ENCODE measurements around the gene OTOF. TPM values are rescaled to one million over a fixed set of nuclear protein-coding genes. Genes with fewer than 3 reads are reported as not detected.

OTOF gene
- total and polyA plus RNA-seq, 2 experiments from 2014 or later: 0.10 to 0.33 TPM

DNA sequence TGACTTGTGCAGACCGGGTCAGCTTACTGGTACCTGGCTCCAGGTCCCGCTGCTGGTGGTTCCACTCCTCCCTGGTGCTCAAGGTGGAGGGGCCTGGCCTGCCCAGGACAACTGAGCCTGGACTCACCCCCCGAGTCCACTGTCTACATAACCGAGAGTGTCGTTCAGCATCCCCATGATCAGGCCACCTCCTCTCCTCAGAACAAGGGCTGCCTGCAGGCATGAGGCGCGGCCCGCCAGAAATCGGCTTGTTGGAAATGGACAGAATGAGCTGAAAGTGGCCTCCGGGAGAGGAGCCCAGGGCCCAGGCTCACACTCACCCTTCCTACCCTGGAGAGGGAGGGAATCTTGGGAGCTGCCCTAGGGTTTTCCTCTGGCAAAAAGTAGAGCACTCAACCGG lies 38.9 kb upstream of the OTOF start:
- Histone ChIP-seq H3K27ac (no peak overlapping the region), H2AFZ (no peak overlapping the region), H3K79me2 (no peaks in the 10 kb centered on the region), H3K36me3 (replicated peaks; ENCODE audit: insufficient read depth, low read depth) (no peaks in the 10 kb centered on the region), H3K27me3 (peaks cover 6% of the 10 kb centered on the region), H4K20me1 (ENCODE audit: insufficient read depth, poor library complexity, severe bottlenecking) (no peaks in the 10 kb centered on the region), H3K4me3 (no peak overlapping the region), H3K9me2 (replicated peaks; ENCODE audit: insufficient read depth) (no peaks in the 10 kb centered on the region), H3K4me1 (ENCODE audit: insufficient read depth) (no peaks in the 10 kb centered on the region), H3K9me3 (ENCODE audit: low read depth) (no peaks in the 10 kb centered on the region), H3K4me2 (no peak overlapping the region)
- WGBS (ENCODE audit: low lambda C conversion rate, missing lambda C conversion rate): 82% methylated on average over 11 of the region's 11 CpGs
- DNase-seq (ENCODE audit: low spot score): no peak
- TF ChIP-seq EZH2phosphoT487 (IDR thresholded peaks at IDR 0.05; ENCODE audit: low read depth, severe bottlenecking, unreplicated experiment): no peak
- TF ChIP-seq EZH2 (IDR thresholded peaks at IDR 0.05; ENCODE audit: borderline replicate concordance): no peak
- TF ChIP-seq, protein P1, sequence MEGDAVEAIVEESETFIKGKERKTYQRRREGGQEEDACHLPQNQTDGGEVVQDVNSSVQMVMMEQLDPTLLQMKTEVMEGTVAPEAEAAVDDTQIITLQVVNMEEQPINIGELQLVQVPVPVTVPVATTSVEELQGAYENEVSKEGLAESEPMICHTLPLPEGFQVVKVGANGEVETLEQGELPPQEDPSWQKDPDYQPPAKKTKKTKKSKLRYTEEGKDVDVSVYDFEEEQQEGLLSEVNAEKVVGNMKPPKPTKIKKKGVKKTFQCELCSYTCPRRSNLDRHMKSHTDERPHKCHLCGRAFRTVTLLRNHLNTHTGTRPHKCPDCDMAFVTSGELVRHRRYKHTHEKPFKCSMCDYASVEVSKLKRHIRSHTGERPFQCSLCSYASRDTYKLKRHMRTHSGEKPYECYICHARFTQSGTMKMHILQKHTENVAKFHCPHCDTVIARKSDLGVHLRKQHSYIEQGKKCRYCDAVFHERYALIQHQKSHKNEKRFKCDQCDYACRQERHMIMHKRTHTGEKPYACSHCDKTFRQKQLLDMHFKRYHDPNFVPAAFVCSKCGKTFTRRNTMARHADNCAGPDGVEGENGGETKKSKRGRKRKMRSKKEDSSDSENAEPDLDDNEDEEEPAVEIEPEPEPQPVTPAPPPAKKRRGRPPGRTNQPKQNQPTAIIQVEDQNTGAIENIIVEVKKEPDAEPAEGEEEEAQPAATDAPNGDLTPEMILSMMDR (IDR thresholded peaks at IDR 0.05; ENCODE audit: poor library complexity): no peak

DNA sequence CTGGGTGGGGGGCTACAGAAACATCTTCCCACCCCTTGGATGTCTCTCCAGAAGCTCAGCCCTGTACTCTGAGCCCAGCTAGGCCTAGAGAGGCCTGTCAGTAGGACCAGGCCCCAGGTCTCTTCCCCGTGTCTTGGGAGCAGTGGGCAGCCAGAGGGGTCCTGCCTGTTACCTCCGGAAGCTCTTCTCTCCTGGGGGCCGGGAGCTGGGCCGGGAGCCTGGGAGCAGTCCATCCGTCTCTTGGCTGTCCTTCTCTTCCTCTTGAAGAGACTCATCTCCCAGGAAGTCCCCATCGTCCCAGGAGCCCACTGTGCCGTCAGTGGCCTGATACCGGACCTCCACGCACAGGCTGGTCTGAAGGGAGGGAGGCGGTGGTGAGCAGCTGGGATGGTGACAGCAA lies 38.3 kb upstream of the OTOF start:
- no peaks in the 10 kb centered on the region for H3K79me2 ChIP-seq
- H3K4me2 ChIP-seq: no peak overlapping the region
- no peak overlapping the region for H3K27ac ChIP-seq
- H4K20me1 ChIP-seq (ENCODE audit: insufficient read depth, poor library complexity, severe bottlenecking): no peaks in the 10 kb centered on the region
- no peaks in the 10 kb centered on the region for H3K9me3 ChIP-seq (ENCODE audit: low read depth)
- peaks cover 6% of the 10 kb centered on the region for H3K27me3 ChIP-seq
- H3K4me1 ChIP-seq (ENCODE audit: insufficient read depth): no peaks in the 10 kb centered on the region
- H3K9me2 ChIP-seq (replicated peaks; ENCODE audit: insufficient read depth): no peaks in the 10 kb centered on the region
- 89% methylated on average over 10 of the region's 10 CpGs for WGBS (ENCODE audit: low lambda C conversion rate, missing lambda C conversion rate)
- DNase-seq (ENCODE audit: low spot score): no peak
- TF ChIP-seq EZH2 (IDR thresholded peaks at IDR 0.05; ENCODE audit: borderline replicate concordance) (no peak), EZH2phosphoT487 (IDR thresholded peaks at IDR 0.05; ENCODE audit: low read depth, severe bottlenecking, unreplicated experiment) (no peak)
- TF ChIP-seq, protein P1 (IDR thresholded peaks at IDR 0.05; ENCODE audit: poor library complexity): no peak
- no peak overlapping the region for H2AFZ ChIP-seq
- H3K36me3 ChIP-seq (replicated peaks; ENCODE audit: insufficient read depth, low read depth): no peaks in the 10 kb centered on the region
- H3K4me3 ChIP-seq: no peak overlapping the region

DNA sequence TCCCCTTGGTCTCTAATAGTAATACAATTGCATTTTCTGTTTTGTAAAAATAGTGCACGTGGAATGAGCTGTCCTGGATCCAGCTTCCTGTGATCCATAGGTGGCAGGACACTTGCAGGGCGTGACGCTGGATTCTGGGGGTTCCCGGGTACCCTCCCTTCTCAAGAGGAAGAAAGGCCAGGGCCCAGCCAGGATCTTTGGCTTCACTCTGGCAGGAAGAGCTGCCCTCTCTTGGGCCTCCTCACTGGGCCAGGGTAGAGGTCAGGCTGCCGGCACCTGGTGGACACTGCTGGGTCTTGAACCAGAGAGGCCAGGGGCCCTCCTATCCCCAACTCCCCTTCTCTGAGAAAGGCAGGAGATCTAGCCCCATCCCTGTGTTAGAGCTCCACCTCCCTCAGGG lies 37.8 kb upstream of the OTOF start:
- Histone ChIP-seq H3K36me3 (replicated peaks; ENCODE audit: insufficient read depth, low read depth) (no peaks in the 10 kb centered on the region), H3K9me3 (ENCODE audit: low read depth) (no peaks in the 10 kb centered on the region), H4K20me1 (ENCODE audit: insufficient read depth, poor library complexity, severe bottlenecking) (no peaks in the 10 kb centered on the region), H3K79me2 (no peaks in the 10 kb centered on the region), H3K27me3 (peaks cover 6% of the 10 kb centered on the region), H3K4me2 (no peak overlapping the region), H3K27ac (no peak overlapping the region), H3K9me2 (replicated peaks; ENCODE audit: insufficient read depth) (no peaks in the 10 kb centered on the region), H2AFZ (no peak overlapping the region), H3K4me3 (no peak overlapping the region), H3K4me1 (ENCODE audit: insufficient read depth) (no peaks in the 10 kb centered on the region)
- 77% methylated on average over 5 of the region's 5 CpGs for WGBS (ENCODE audit: low lambda C conversion rate, missing lambda C conversion rate)
- DNase-seq (ENCODE audit: low spot score): no peak
- TF ChIP-seq, protein P1 (IDR thresholded peaks at IDR 0.05; ENCODE audit: poor library complexity): no peak
- no peak for TF ChIP-seq EZH2 (IDR thresholded peaks at IDR 0.05; ENCODE audit: borderline replicate concordance)
- no peak for TF ChIP-seq EZH2phosphoT487 (IDR thresholded peaks at IDR 0.05; ENCODE audit: low read depth, severe bottlenecking, unreplicated experiment)

DNA sequence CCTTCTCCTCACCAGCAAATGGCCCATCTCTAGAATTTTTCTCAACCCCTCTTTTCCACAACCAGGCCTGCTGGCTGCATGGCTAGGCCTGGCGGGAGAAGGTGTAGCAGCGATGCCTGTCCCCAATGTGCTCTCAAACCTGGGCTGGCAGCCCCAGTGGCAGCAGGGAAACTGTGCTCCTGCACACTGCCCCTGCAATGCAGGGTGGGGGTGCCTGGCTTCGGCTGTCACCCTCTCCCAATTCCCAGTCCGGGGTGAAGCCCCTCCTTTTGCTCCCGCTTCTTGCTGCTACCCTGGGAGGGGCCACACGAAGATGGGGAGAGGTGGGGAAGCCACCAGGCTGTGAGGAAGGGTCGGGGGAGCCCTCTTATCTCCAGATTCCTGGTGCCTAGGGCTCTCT lies 36.1 kb upstream of the OTOF start:
- no peaks in the 10 kb centered on the region for H3K27me3 ChIP-seq
- no peaks in the 10 kb centered on the region for H3K9me2 ChIP-seq (replicated peaks; ENCODE audit: insufficient read depth)
- no peak for DNase-seq (ENCODE audit: low spot score)
- no peak overlapping the region for H3K4me2 ChIP-seq
- H2AFZ ChIP-seq: no peak overlapping the region
- no peaks in the 10 kb centered on the region for H3K4me1 ChIP-seq (ENCODE audit: insufficient read depth)
- H3K79me2 ChIP-seq: no peaks in the 10 kb centered on the region
- no peak overlapping the region for H3K4me3 ChIP-seq
- H3K36me3 ChIP-seq (replicated peaks; ENCODE audit: insufficient read depth, low read depth): no peaks in the 10 kb centered on the region
- no peak overlapping the region for H3K27ac ChIP-seq
- WGBS (ENCODE audit: low lambda C conversion rate, missing lambda C conversion rate): 86% methylated on average over 7 of the region's 7 CpGs
- TF ChIP-seq, protein P1 (IDR thresholded peaks at IDR 0.05; ENCODE audit: poor library complexity): no peak
- TF ChIP-seq EZH2 (IDR thresholded peaks at IDR 0.05; ENCODE audit: borderline replicate concordance) (no peak), EZH2phosphoT487 (IDR thresholded peaks at IDR 0.05; ENCODE audit: low read depth, severe bottlenecking, unreplicated experiment) (no peak)
- no peaks in the 10 kb centered on the region for H3K9me3 ChIP-seq (ENCODE audit: low read depth)
- no peaks in the 10 kb centered on the region for H4K20me1 ChIP-seq (ENCODE audit: insufficient read depth, poor library complexity, severe bottlenecking)
